HG03039 (cell line): ENCODE measurements around the gene ZXDB.
"Not testable (repeated sequence)": the region's sequence is repeated elsewhere in the genome, so short reads cannot be mapped to it uniquely, and the experiment has no call there.

ENCODE experiments used
- ATAC-seq: cut with Tn5 transposase; IDR thresholded peaks from one replicate; pipeline ENCODE4 v1.9.1; 2021; ENCODE audit warnings: mild to moderate bottlenecking, moderate library complexity; ENCODE audit not compliant: unreplicated experiment

Gene ZXDB

DNA sequence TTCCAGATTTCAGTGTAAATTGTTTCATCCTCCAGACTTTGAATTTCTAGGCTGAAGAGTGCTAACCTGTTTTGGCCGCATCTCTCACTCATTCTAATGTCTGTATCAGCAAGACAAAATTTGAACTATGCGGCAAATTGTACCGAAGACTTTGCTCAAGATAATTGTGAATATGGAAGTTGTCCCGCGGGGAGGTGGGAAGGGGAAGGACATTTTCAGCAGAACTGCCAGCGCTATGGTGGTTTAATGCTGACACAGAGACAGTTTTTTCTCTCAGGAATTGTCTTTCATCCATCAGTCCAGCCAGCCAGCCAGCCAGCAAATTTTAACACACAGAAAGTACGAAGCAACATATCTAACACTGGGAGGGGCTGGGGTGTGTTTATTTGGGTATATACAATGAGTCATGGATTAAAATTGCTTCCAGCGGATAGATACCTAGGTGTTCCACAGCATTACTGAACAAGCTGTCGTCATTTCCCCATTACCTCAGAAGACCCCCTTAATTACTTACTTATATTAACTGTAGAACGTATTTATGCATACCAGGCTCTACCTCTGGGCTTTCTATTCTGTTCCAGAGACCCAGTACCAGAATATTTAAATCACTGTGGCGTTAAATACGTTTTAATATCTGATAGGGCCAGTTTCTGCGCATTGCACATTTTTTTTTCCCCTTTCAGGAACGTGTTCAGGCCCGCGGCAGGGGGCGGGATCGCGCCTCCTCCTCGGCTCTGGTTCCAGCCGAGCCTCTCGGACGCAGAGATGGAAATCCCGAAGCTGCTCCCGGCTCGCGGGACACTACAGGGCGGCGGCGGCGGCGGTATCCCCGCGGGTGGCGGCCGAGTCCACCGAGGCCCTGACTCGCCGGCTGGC, at the start of gene ZXDB:
Gene ZXDB (plus strand): TSS at position 728 of the 876 bp plus-strand sequence. CDS start 38 bp downstream, at position 766.
- ATAC-seq = peak; percentile 48

DNA sequence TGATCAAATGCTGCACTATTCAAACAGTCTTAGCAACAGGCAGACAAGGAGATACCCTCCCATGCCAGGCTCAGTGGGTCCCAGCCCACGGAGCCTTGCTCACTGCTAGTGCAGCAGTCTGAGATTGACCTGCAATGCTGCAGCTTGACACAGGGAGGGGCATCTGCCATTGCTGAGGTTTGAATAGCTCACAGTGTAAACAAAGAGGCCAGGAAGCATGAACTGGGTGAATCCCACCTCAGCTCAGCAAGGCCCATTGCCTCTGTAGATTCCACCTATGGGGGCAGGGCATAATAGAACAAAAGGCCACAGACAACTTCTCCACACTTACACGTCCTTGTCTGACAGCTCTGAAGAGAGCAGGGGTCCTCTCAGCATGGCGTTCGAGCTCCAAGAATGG, 26.6 kb upstream of the ZXDB start:
- ATAC-seq = no peak

DNA sequence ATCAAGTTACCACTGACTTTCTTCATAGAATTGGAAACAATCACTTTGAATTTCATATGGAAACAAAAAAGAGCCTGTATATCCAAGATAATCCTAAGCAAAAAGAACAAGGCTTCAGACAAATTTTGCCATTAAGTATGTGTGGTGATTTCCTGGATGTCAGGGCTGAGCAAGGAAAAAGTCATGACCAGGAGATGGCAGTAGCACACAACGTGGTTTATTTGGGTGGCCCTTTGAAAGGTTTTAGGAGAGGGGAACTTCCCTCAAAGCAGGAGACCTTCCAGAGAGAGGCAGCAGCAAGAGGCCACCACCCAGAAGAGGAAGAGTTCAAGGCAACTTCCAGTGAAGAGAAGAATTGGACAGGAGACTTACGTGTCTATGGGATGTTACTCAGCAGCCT, 18.1 kb upstream of the ZXDB start:
- no peak for ATAC-seq

DNA sequence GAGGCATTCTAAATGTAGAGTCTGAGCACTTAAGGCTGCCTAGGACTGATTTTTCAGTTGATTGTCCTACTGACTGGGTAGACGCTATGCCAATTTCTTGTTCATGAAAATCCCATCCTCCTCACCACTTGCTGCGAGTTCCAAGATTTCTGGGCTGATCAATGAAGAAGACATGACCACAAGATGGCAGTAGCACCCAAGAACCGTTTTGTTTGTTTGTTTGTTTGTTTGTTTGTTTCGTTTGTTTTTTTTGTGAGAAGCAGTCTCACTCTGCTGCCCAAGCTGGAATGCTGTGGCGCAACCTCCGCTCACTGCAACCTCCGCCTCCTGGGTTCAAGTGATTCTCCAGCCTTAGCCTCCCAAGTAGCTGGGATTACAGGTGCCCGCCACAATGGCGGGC, 8.9 kb upstream of the ZXDB start:
- not testable (repeated sequence) for ATAC-seq

DNA sequence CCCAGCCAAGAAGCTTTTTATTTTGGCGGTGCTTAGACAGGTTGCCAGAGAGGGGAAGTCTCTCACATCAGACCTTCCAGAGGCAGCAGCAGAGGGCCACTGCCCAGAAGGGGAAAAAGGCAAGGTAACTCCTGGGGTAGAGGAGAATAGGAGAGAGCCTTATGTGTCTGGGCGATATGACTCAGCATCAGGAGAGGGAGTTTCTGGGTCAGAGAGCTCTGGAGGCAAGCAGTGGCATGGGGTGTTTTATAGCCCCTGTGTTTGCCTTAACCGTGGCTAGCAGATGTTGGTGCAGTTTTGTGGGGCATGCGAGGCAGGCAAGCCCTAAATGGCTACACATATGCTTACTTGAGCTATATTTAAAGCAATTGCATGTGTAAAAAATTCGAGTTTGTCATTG, 8.3 kb upstream of the ZXDB start:
- ATAC-seq = no peak

DNA sequence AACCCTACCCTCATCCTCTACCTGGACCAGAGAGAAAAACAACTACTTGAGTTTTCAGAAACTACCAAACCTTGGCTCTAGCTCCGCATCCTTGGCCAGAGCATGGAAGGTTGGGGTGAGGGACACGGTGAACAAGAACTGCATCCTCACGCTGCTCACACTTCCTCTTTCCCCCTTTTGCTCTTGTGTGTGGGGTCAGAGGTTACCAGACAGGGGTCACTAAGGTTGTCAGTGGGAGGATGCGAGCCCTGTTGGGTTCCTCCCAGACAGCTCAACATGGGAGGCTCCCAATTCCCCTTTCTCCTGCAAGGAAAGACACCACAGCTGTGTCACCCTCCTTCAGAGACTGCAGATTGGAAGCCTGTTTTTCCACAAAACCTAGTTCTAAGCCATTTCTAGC, 5.5 kb upstream of the ZXDB start:
- ATAC-seq = no peak

DNA sequence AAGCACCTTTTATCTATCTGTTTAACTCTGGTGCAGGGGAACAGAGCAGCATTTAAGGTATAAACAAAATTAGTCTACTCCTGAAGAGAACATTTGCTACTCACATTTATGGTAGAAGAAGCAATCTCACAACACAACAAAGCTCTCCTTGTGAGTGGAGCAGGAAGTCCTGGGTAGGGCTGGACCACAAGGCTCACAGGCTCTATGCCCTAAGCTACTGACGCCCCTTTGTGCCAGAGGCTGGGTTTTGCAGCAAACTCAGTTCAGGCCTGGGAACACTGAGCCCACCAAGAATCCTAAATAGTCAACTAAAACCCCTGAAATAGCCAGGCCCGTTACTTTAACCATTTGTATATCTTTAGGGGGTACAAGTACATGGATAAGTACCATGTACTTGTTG, 4.7 kb upstream of the ZXDB start:
- no peak for ATAC-seq

DNA sequence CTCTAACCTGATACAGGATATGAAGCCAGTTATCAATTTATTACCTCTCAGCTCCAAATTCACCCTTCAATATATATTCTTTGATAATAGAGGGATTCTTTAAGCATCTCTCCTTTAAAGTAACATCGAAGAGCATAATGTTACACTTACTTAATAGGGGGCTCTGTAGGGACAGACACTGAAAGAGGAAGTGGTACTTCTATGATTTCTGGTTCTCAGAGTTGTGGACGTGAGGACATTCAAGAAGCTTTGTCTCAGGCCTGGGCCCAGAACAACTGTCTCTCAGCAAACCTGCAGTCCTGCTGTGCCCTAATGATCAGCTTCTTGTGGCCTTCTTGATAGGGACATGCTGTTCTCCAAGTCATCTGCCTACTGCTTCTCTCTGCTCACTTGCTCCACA, 4.2 kb upstream of the ZXDB start:
- ATAC-seq = no peak

DNA sequence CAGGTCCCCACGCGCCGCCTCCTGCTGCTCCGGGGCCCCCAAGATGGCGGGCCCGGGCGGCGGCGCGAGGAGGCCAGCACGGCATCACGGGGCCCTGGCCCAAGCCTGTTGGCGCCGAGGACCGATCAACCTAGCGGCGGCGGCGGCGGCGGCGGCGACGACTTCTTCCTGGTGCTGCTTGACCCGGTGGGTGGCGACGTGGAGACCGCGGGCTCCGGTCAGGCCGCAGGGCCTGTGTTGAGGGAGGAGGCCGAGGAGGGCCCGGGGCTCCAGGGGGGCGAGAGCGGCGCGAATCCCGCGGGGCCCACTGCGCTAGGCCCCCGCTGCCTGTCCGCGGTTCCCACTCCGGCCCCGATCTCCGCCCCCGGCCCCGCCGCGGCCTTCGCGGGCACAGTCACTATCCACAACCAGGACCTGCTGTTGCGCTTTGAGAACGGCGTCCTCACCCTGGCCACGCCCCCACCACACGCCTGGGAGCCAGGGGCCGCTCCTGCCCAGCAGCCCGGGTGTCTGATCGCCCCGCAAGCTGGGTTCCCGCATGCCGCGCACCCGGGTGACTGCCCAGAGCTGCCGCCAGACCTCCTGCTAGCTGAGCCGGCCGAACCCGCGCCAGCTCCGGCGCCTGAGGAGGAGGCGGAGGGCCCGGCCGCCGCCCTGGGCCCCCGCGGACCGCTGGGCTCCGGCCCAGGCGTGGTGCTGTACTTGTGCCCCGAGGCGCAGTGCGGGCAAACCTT, 516 bp downstream of the ZXDB start:
- ATAC-seq = peak; percentile 75

DNA sequence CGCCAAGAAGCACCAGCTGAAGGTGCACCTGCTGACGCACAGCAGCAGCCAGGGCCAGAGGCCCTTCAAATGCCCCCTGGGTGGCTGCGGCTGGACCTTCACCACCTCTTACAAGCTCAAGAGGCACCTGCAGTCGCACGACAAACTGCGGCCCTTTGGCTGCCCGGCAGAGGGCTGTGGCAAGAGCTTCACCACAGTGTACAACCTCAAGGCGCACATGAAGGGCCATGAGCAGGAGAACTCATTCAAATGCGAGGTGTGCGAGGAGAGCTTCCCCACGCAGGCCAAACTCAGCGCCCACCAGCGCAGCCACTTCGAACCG, 1.0 kb downstream of the ZXDB start:
- peak; percentile 35 for ATAC-seq

DNA sequence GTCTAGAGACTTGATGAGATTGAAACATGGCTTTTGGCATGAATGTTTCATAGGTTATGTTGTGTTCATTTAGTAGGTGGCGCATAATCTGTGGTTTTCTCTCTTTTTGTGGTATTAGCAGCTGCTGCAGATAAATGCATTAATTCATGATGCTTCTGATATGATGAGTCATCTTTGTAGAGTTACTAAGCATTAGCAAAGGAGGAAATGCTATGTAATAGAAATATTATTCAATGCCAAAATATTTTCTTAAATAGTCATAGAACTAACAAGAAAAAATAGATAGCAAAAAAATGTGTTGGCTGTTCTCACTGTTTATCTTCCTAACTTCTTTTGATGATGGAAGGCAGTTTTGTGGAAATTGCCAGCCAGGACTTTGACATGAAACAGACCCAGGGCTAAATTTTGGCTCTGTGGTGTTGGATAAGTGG, 3.6 kb downstream of the ZXDB start:
- ATAC-seq = no peak

DNA sequence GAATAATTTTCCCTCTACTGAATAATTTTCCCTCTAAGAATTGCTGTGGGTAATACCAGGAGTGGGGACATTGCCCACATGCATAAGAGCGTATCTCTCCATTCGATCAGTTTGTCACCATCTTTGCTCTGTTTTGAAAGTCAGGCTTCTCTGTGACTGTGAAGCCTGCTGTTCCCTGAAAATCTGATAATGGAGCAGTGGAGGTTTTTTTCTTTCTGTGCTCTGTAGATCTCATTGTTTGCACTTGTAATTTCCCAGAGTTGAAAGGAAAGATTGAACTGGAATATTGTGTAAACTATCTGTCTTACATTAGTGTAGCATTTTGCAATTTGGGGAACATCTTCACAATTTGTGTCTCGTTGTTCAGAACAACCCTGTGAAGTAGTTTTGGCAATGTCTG, 4.3 kb downstream of the ZXDB start:
- ATAC-seq = no peak

DNA sequence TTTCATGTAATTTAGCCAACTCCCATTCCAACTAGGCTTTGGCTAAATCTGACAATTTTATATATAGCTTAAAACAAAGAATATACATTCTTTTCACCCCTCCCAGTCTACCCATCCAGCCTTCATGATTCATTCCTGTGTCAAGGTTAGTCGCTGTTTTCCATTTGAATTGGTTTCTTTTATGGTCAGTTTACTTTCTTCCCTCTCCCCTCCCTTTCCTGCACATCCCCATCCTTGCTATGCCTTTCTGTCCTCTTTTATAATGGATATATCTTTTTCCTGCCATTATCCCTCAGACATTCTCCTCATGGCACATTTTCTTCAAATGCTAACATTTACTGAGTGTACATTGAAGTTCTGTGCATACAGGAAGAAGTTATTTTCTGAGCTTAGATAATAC, 4.7 kb downstream of the ZXDB start:
- ATAC-seq = no peak

DNA sequence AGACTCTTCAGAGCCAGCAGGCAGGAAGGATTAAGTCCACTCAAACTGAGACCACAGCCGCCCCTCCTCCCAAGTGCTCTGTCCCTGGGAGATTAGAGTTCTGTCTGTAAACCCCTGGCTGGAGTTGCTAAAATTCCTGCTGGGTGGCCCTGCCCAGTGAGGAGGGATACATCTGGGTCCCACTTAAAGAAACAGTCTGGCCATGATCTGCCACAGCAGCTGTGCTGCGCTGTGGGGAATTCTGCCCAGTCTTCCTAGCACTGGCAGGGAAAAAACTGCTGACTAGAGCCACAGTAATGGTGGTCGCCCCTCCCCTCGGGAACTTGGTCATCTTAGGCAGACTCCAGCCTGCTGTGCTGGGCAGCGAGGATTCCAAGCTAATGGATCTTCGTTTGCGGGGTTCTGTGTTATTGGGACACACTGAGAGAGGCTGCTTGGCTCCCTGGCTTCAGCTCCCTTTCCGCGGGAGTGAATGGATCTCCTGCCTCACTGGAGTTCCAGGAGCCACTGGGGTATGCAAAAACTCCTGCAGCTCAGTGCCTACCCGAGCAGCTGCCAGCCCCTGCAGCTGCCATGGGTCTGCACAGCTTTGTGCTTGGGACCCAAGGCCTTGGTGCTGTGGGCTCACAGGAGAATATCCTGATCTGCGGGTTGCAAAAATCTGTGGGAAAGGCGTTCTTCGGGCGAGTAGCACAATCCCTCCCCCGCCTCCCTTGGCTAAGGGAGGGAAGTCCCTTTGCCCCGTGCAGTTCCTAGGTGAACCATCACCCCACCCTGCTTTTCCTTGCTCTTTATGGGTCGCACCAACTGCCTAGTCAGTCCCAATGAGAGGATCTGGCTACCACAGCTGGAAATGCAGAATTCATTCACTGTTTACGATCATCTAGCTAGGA, 15.7 kb downstream of the ZXDB start:
- no peak for ATAC-seq

DNA sequence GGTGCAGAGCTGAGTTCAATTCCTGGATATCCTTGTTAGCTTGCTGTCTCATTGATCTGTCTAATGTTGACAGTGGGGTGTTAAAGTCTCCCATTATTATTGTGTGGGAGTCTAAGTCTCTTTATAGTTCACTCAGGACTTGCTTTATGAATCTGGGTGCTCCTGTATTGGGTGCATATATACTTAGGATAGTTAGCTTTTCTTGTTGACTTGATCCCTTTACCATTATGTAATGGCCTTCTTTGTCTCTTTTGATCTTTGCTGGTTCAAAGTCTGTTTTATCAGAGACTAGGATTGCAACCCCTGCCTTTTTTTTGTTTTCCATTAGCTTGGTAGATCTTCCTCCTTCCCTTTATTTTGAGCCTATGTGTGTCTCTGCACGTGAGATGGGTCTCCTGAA, 21.5 kb downstream of the ZXDB start:
- ATAC-seq = not testable (repeated sequence)

DNA sequence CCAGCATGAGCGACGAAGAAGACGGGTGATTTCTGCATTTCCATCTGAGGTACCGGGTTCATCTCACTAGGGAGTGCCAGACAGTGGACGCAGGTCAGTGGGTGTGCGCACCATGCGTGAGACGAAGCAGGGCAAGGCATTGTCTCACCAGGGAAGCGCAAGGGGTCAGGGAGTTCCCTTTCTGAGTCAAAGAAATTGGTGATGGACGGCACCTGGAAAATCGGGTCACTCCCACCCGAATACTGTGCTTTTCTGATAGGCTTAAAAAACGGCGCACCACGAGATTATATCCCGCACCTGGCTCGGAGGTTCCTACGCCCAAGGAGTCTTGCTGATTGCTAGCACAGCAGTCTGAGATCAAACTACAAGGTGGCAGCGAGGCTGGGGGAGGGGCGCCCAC, 37.6 kb downstream of the ZXDB start:
- ATAC-seq = not testable (repeated sequence)

DNA sequence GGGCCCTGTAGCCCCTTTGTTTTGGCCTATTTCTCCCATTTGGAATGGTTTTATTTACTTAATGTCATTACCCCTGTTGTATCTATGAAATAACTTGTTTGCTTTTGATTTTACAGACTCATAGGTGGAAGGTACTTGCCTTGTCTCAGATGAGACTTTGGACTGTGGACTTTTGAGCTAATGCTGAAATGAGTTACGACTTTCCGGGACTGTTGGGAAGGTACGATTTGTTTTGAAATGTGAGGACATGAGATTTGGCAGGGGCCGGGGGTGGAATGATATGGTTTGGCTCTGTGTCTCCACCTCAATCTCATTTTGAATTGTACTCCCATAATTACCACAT, 48.8 kb downstream of the ZXDB start:
- ATAC-seq = no peak

DNA sequence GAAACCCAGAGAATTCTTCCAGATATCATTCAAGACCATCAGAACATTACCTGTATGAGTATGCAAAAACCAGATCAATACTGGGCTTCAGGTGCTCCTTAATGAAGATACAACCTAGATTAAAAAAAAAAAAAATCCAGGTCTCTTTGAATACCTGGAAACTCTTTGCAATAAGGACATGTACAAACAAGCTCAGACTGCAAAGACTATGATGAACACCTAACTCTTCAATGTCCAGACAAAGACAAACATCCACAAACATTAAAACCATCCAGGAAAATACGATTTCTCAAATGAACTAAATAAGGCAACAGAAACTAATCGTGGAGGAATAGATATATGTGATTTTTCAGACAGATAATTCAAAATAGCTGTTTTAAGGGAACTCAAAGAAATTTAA, 49.5 kb downstream of the ZXDB start:
- no peak for ATAC-seq

DNA sequence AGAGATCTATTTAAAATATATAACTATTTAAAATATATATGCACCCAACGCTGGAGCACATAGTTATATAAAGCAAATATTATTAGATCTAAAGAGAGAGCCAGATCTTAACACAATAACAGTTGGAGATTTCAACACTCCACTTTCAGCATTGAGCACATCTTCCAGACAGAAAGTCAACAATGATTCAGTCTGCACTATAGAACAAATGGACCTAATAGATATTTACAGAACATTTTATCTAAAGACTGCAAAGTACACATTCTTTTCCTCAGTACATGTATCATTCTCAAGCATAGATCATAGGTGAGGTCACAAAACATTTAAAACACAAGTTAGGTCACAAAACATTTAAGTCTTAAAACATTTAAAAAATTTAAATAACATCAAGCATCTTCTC, 51.9 kb downstream of the ZXDB start:
- no peak for ATAC-seq

DNA sequence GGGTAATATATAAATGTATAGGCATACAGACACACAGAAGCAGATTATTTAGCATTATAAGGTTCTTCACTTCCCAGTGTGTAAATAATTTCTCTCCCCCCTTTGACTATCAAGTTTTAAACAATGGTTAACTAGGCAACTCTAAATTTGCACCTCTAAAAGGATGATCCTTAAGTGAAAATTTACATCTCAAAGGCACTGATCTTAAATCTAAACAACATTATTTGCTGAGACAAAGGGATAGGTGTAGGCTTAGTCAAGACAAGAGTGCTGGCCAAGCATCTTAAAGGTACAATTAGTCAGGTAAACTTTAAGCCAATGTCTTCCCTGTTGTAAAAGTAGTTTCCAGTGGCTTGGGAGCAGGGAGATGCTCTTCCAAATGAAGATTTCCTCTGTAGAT, 55.2 kb downstream of the ZXDB start:
- no peak for ATAC-seq
